Cerebellar nuclear complex (tissue), 1 donor: ENCODE data around the gene COX19.

Source experiments
- DNase-seq, 2 experiments: peaks; one replicate each; lab custom pipeline; 2025; lab: John Stamatoyannopoulos, UW

Gene COX19

GRCh38 chr7:991729-992656 is 16.6 kb upstream of the COX19 start:
- DNase-seq = no peak

- DNase-seq = no peak
These were observed 15.8 kb upstream of the COX19 start for GRCh38 chr7:990933-991728.

GRCh38 chr7:990352-990932 is 15.1 kb upstream of the COX19 start:
- DNase-seq = no peak

GRCh38 chr7:988963-989529 is 13.7 kb upstream of the COX19 start:
- DNase-seq = no peak

GRCh38 chr7:988426-988911 is 13.1 kb upstream of the COX19 start:
- no peak for DNase-seq

GRCh38 chr7:987909-988308 is 12.6 kb upstream of the COX19 start:
- DNase-seq = no peak

GRCh38 chr7:986766-987751 is 11.7 kb upstream of the COX19 start:
- DNase-seq = no peak

- DNase-seq = no peak
These were observed 10.8 kb upstream of the COX19 start for GRCh38 chr7:985915-986741.

GRCh38 chr7:985127-985416 is 9.7 kb upstream of the COX19 start:
- DNase-seq = no peak

GRCh38 chr7:984361-985126 is 9.2 kb upstream of the COX19 start:
- no peak for DNase-seq

- DNase-seq = no peak
These were observed 8.3 kb upstream of the COX19 start for GRCh38 chr7:983616-984071.

- no peak for DNase-seq
These were observed 7.8 kb upstream of the COX19 start, which contains the start of gene CYP2W1 for GRCh38 chr7:983004-983615. CYP2W1 (plus strand) TSS chr7:983181; CDS start chr7:983212, 31 bp downstream.

- no peak for DNase-seq
These were observed 7.2 kb upstream of the COX19 start for GRCh38 chr7:982511-983003.

- no peak for DNase-seq
These were observed 6.6 kb upstream of the COX19 start for GRCh38 chr7:981793-982510.

- DNase-seq = no peak
These were observed 4.7 kb upstream of the COX19 start for GRCh38 chr7:979886-980571.

GRCh38 chr7:979151-979550 is 3.8 kb upstream of the COX19 start:
- DNase-seq = no peak

- DNase-seq = no peak
These were observed 3.2 kb upstream of the COX19 start for GRCh38 chr7:978416-979091.
